Epithelial cell of esophagus (primary cell): ENCODE results near the gene CA10.
A peak's percentile ranks its signal among the peaks of the same experiment; 100 is the strongest.

Experiments used
- DNase-seq: peaks from one replicate; pipeline ENCODE4 v3.0.0; 2010; ENCODE audit warnings: low read depth
- H3K4me3 ChIP-seq: 2 replicates; pipeline ENCODE4 v1.5.1; 2011; ENCODE audit warnings: mild to moderate bottlenecking, low read length, control low read depth
- TF ChIP-seq, protein P1 (sequence below): IDR thresholded peaks from 2 replicates; pipeline ENCODE4 v1.5.1; 2011; ENCODE audit warnings: low read depth, mild to moderate bottlenecking, low read length, control low read depth, inconsistent platforms; ENCODE audit not compliant: insufficient read depth; ENCODE audit errors: missing control alignments

Gene CA10

DNA sequence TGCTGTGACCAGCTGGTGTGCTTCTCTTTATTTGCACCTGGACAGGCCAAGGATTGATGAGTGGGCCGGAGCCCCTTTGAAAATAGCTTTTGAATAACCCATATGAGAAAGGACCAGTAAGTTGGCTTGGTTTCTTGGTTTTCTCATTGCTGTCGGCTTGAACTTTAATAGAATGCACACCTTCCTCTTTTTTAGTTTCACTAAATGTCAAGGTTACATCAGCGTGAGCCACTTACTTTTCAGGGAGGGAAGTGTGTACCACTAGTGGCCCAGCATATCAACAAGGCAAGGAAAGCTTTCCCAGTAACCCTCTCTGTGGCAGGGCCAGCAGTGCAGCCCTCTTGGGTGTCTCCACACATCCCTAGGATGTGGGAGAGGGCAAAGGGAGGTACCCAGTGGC lies 433.3 kb downstream of the CA10 start:
- no peak for DNase-seq
- TF ChIP-seq, protein P1, sequence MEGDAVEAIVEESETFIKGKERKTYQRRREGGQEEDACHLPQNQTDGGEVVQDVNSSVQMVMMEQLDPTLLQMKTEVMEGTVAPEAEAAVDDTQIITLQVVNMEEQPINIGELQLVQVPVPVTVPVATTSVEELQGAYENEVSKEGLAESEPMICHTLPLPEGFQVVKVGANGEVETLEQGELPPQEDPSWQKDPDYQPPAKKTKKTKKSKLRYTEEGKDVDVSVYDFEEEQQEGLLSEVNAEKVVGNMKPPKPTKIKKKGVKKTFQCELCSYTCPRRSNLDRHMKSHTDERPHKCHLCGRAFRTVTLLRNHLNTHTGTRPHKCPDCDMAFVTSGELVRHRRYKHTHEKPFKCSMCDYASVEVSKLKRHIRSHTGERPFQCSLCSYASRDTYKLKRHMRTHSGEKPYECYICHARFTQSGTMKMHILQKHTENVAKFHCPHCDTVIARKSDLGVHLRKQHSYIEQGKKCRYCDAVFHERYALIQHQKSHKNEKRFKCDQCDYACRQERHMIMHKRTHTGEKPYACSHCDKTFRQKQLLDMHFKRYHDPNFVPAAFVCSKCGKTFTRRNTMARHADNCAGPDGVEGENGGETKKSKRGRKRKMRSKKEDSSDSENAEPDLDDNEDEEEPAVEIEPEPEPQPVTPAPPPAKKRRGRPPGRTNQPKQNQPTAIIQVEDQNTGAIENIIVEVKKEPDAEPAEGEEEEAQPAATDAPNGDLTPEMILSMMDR, result no peak
- no peak overlapping the region for H3K4me3 ChIP-seq

DNA sequence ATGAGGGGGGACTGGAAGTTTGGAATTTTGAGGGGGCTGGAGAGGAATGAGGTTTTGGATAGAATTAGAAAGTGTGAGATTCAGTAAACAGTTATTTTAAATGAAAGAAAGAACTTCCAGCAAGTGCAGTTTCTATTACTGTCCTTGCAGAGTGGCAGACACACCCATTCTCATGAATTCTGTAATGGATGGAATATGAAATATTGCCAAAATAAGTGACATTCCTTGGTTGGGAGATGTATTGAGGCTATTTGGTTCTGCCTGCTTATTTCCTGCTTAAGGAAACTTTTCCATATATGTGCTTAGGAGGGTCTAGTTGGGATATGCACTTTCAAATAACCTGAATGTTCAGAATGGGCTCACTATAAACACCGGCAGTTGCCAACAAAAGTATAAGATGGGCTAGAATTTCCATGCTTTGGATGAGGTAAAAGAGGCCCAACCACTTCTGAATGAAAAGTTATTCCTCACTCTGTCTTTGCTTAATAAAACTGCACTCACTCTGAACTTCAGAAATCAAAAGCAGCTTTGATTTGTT lies 434.4 kb downstream of the CA10 start:
- TF ChIP-seq, protein P1, result no peak
- DNase-seq, result no peak
- H3K4me3 ChIP-seq, result no peak overlapping the region

DNA sequence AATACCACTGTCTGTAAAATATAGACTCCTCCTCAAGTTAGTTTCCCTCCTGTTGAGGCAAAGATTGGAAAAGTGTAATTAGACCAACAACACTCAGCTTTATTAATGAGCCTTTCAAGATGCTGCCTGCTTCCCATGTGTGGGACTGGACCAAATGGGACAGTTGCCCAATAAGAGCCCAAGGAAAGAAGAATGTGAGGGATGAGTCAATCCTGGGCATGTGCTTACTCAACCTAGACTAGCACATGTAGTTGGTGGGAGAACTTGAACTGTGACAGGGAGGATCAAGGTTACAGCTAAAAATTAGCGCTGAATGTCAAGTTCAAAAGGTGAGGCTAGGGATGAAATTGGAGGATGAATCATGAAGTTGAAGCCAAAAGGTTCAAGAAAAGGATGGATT lies 435.5 kb downstream of the CA10 start:
- peak; percentile 53 for DNase-seq
- TF ChIP-seq, protein P1, result no peak
- H3K4me3 ChIP-seq, result no peak overlapping the region

DNA sequence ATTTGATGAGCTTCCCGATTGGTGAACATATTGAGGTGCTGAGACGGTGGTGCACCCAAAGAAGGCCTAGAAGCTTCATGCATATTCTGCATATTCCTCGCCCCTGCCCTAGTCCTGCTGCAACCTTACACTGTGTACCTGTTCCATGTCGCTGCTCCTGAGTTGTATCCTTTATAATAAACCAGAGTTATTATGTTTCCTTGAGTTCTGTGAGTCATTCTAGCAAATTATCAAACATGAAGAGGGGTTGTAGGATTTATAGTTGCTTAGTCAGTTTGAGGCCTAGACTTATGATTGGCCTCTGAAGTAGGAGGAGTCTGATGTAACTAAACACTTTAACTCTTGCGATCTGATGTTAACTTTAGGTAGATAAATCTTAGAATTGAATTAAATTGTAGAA lies 436.8 kb downstream of the CA10 start:
- no peak overlapping the region for H3K4me3 ChIP-seq
- DNase-seq, result no peak
- TF ChIP-seq, protein P1, result no peak

DNA sequence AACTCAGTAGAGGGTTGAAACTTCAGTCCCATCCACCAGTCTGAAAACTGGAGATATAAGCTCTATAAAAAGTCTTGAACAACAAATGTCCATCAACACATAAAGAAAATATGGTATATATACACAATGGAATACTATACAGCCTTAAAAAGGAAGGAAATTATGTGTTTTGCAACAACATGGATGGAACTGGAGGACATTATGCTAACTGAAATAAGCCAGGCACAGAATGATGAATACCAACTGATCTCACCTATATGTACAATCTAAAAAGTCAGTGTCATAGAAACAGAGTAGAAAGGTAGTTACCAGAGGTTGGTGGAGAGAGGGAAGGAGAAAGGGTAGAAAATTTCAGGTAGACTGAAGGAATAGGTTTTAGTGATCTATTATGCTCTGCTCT lies 438.1 kb downstream of the CA10 start:
- TF ChIP-seq, protein P1, result no peak
- DNase-seq, result no peak
- H3K4me3 ChIP-seq, result no peak overlapping the region

DNA sequence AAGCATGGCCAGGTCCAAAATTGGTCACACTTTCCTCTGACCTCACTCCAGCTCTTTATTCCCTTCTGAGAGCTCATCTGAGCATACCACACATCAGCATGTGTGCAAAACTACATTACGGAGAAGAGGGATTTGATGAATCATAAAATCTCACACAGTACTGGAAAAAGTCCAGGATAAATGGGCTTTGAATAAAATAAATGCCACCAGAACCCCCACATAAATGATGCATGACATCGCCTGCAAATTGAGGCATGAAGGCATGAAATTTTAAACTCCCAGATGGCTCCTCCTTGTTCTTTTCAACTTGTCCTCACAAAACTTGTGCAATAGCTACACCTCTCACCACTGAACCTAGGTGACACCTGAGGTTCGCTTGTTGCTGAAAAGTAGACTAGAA lies 439.5 kb downstream of the CA10 start:
- TF ChIP-seq, protein P1, result no peak
- no peak for DNase-seq
- H3K4me3 ChIP-seq, result no peak overlapping the region

DNA sequence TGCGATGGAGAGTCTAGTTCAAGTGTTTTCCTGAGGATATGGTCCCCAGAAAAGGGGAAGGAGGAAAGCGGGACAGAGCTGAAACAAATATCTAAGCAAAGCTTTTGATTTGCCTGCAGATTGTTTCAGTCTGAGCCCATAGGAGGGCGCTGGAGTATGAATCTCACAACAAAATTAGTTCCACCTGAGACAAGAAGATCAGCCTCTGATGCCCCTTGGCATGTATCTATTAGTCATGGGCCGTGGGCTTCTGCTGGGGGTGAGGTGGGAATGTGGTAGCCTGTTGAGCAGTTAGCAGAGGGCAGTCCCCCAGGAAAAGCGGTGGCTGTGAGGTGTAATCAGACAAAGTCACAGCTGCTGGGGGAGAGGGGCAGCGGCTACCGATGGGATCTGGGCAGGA lies 446.9 kb downstream of the CA10 start:
- no peak overlapping the region for H3K4me3 ChIP-seq
- no peak for DNase-seq
- TF ChIP-seq, protein P1, result no peak
